MCF 10A (cell line): ENCODE measurements around the gene PTPRN2. TPM values are rescaled to one million over a fixed set of nuclear protein-coding genes. Genes with fewer than 3 reads are reported as not detected.

Experiments used
- BruUV-seq: library from RNA; stranded (reverse); fragments of 400-500 nt; replicated peaks from 2 replicates; lab custom pipeline; 2021; lab: Mats Ljungman, UMichigan
- CTCF ChIA-PET: fragments of 300-600 bp; sonication (Branson Sonifier 250); formaldehyde crosslinking; extraction: SDS; loops from one replicate; lab custom pipeline; 2021; ENCODE audit warnings: antibody characterized with exemption, inconsistent platforms; lab: Yijun Ruan, JAX
- POLR2A ChIA-PET: fragments of 300-600, 350-650 bp; sonication (Branson Sonifier 250); formaldehyde crosslinking; extraction: SDS; loops from one replicate; lab custom pipeline; 2020; ENCODE audit warnings: antibody characterized with exemption, inconsistent platforms; lab: Yijun Ruan, JAX
- DNase-seq: peaks from one replicate; pipeline ENCODE4 v3.0.0-alpha.2; 2018; ENCODE audit not compliant: unreplicated experiment
- H3K27ac Mint-ChIP-seq: one replicate; pipeline ENCODE4 v1.8.0; 2022; ENCODE audit warnings: mild to moderate bottlenecking, low read depth, mixed read lengths; ENCODE audit not compliant: unreplicated experiment
- H3K27me3 Mint-ChIP-seq: one replicate; pipeline ENCODE4 v1.8.0; 2022; ENCODE audit warnings: mixed read lengths; ENCODE audit not compliant: insufficient read depth, unreplicated experiment
- H3K36me3 Mint-ChIP-seq: one replicate; pipeline ENCODE4 v1.8.0; 2022; ENCODE audit warnings: mild to moderate bottlenecking, moderate library complexity, mixed read lengths; ENCODE audit not compliant: insufficient read depth, unreplicated experiment
- H3K4me1 Mint-ChIP-seq: one replicate; pipeline ENCODE4 v1.8.0; 2022; ENCODE audit warnings: mixed read lengths; ENCODE audit not compliant: insufficient read depth, unreplicated experiment
- H3K4me3 Mint-ChIP-seq: one replicate; pipeline ENCODE4 v1.8.0; 2022; ENCODE audit warnings: mild to moderate bottlenecking, moderate library complexity, mixed read lengths; ENCODE audit not compliant: unreplicated experiment
- H3K9me3 Mint-ChIP-seq: one replicate; pipeline ENCODE4 v1.8.0; 2022; ENCODE audit warnings: mixed read lengths; ENCODE audit not compliant: unreplicated experiment
- intact Hi-C: fragments of 100-400 bp; cut with micrococcal nuclease; formaldehyde crosslinking; loops from 2 replicates; pipeline ENCODE4 v1.14.1; 2022
- total RNA-seq: library from RNA; stranded (reverse); gene quantifications from 2 replicates; pipeline ENCODE4 v1.2.3, GENCODE V29; 2022
- TF ChIP-seq, protein P1 (sequence below): fragments of 200-600 bp; IDR thresholded peaks from one replicate; pipeline ENCODE4 v1.8.0; 2022; ENCODE audit warnings: antibody characterized with exemption, mild to moderate bottlenecking; ENCODE audit not compliant: unreplicated experiment

Gene PTPRN2
- total RNA-seq, 1 experiment from 2014 or later, result 4.5 TPM

DNA sequence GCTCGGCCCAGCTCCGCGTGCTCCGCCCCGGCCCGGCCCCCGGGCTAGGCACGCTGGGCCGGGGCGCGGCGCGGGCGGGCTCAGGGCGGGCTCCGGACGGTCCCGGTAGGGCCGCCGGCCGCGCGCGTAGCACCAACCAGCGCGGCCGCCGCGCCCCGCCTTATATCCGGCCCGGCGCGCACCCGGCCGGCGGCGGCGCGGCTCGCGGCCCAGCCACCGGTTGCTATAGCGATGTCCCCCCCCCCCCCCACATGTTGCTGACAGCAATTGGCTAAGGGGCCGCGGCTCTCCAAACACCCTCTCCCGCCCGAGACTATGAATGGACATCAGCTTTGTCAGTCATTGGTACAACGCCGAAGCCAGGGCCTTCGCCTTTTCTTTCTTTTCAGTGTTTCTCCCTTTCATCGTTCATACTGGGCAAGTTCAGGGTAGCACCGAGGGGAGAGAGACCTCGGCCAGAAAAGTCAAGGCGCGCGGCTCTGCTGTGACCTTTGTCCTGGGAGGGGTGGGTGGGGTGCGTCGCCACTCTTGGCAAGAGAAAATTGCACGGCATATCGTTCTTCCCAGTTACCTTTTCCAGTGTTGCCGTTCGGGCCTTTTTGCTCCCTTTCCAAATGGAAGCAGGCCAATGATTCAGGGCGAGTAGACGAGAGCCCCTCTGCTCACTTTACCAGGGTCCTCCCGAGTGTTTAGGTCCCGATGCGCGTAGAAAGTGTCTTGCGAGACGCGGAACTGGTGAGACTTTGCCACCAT lies 896.6 kb downstream of the PTPRN2 start:
- H3K4me1 Mint-ChIP-seq, result no peaks in the 10 kb centered on the region
- DNase-seq, result no peak
- peaks cover 10% of the 10 kb centered on the region for H3K27me3 Mint-ChIP-seq
- CTCF ChIA-PET, result no interaction called here
- H3K27ac Mint-ChIP-seq, result no peak overlapping the region
- H3K36me3 Mint-ChIP-seq, result no peaks in the 10 kb centered on the region
- no peak overlapping the region for H3K4me3 Mint-ChIP-seq
- POLR2A ChIA-PET, result no interaction called here
- intact Hi-C loops, result no loop called here
- no peaks in the 10 kb centered on the region for H3K9me3 Mint-ChIP-seq
- no TSS peak for BruUV-seq
- TF ChIP-seq, protein P1, sequence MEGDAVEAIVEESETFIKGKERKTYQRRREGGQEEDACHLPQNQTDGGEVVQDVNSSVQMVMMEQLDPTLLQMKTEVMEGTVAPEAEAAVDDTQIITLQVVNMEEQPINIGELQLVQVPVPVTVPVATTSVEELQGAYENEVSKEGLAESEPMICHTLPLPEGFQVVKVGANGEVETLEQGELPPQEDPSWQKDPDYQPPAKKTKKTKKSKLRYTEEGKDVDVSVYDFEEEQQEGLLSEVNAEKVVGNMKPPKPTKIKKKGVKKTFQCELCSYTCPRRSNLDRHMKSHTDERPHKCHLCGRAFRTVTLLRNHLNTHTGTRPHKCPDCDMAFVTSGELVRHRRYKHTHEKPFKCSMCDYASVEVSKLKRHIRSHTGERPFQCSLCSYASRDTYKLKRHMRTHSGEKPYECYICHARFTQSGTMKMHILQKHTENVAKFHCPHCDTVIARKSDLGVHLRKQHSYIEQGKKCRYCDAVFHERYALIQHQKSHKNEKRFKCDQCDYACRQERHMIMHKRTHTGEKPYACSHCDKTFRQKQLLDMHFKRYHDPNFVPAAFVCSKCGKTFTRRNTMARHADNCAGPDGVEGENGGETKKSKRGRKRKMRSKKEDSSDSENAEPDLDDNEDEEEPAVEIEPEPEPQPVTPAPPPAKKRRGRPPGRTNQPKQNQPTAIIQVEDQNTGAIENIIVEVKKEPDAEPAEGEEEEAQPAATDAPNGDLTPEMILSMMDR, result no peak

GRCh38 chr7:157690058-157690832 lies 897.4 kb downstream of the PTPRN2 start:
- intact Hi-C loops, result no loop called here
- Mint-ChIP-seq H3K27ac (no peak overlapping the region), H3K4me1 (no peaks in the 10 kb centered on the region), H3K36me3 (no peaks in the 10 kb centered on the region), H3K4me3 (no peak overlapping the region), H3K9me3 (no peaks in the 10 kb centered on the region), H3K27me3 (peaks cover 10% of the 10 kb centered on the region)
- POLR2A ChIA-PET, result no interaction called here
- no TSS peak for BruUV-seq
- TF ChIP-seq, protein P1, result no peak
- CTCF ChIA-PET, result no interaction called here
- no peak for DNase-seq

DNA sequence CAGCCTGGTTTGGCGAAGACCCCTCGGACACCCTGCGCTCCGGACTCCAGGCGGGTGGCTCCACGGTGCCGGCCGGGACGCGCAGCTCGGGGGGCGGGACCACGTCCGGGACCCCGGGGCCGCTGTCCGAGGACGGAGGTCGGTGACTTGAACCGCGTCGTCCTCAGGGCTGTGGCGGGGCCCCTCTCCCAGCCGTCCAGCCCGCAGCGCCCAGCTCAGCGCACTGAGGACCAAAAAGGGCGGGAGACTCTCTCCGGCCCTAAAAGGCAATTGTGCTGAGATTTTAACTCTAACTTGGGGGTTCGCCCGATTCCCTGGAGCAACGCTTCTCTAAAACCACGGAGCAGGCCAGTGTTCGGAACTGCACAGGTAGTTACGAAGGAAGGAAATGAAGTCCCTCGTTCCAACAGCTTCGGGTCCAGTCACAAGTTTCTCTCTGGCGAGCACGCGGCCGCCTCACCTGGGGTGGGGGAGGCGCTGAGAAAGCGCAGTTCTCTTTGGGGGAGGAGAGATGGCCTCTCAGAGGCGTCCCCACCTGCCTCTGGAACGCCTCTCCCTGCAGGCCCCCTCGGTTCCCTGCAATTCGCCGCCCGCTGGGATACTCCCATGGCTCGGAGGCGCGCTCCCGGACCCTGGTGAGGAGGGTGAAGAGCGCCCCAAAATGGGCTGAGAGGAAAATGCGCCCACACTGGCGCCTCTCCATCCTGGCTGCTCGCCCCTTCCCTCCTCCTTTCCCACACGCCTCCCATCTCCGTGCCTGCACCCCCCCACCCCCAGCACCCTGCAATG lies 898.2 kb downstream of the PTPRN2 start:
- intact Hi-C loops, result no loop called here
- no peaks in the 10 kb centered on the region for H3K9me3 Mint-ChIP-seq
- no peaks in the 10 kb centered on the region for H3K36me3 Mint-ChIP-seq

More for the DNA sequence above, 898.2 kb downstream of the PTPRN2 start:
- no TSS peak for BruUV-seq
- ChIA-PET CTCF (no interaction called here), POLR2A (no interaction called here)
- H3K27ac Mint-ChIP-seq, result no peak overlapping the region
- H3K27me3 Mint-ChIP-seq, result peaks cover 10% of the 10 kb centered on the region
- no peak overlapping the region for H3K4me3 Mint-ChIP-seq
- DNase-seq, result no peak
- TF ChIP-seq, protein P1, result no peak
- no peaks in the 10 kb centered on the region for H3K4me1 Mint-ChIP-seq
